Brain microvascular endothelial cell (primary cell): ENCODE results near the gene SMIM31.

Experiments
- DNase-seq: peaks from one replicate; pipeline ENCODE4 v3.0.0-alpha.2; 2020
- H3K27ac ChIP-seq: fragments of 250-450 bp; sonication (Bioruptor Pico); 2 replicates; pipeline ENCODE4 v1.5.1; 2020; ENCODE audit warnings: mild to moderate bottlenecking, moderate library complexity
- H3K27me3 ChIP-seq: fragments of 250-450 bp; sonication (Bioruptor Pico); replicated peaks from 2 replicates; pipeline ENCODE4 v1.5.1; 2020; ENCODE audit warnings: mild to moderate bottlenecking
- H3K36me3 ChIP-seq: fragments of 250-450 bp; sonication (Bioruptor Pico); replicated peaks from 2 replicates; pipeline ENCODE4 v1.5.1; 2020; ENCODE audit warnings: mild to moderate bottlenecking
- H3K4me3 ChIP-seq: 2 replicates; pipeline ENCODE4 v1.5.1; 2011; ENCODE audit warnings: low read depth, mild to moderate bottlenecking, control low read depth, low read length, moderate library complexity
- CTCF ChIP-seq: IDR thresholded peaks from 2 replicates; pipeline ENCODE4 v1.5.1; 2011; ENCODE audit warnings: low read depth, mild to moderate bottlenecking, moderate library complexity, low read length, control low read depth, inconsistent platforms; ENCODE audit errors: missing control alignments
- in situ Hi-C: cut with HindIII; loops from 2 replicates; pipeline ENCODE4 v1.10.0; 2017; ENCODE audit warnings: low sequenced_read_pairs, low pct_ligation_motif_present

SMIM31 gene

GRCh38 chr4:164821711-164822110 is 67.8 kb downstream of the SMIM31 start:
- Histone ChIP-seq H3K27me3 (no peaks in the 10 kb centered on the region), H3K36me3 (no peaks in the 10 kb centered on the region), H3K27ac (no peak overlapping the region), H3K4me3 (no peak overlapping the region)
- DNase-seq, result no peak
- in situ Hi-C loops, result no loop called here
- no peak for TF ChIP-seq CTCF

DNA sequence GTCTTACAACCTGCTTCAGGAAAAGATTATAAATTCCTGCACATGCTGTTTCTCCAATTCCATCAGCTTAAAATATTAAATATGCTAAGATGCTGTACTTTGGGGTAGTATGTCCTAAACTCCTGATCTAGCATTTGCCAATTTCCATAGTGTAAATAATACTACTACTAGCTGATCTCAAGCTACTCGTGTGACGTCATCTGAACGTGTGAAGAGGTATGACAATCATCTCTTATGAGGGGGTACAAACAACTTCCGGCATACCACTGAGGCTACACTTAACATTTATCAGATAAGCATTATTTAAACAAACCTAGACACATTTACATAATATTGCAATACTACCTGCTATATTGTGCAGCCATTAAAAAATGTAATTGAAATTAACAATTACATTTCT is 70.7 kb downstream of the SMIM31 start:
- Histone ChIP-seq H3K36me3 (no peaks in the 10 kb centered on the region), H3K27ac (no peak overlapping the region), H3K4me3 (no peak overlapping the region), H3K27me3 (no peaks in the 10 kb centered on the region)
- in situ Hi-C loops, result no loop called here
- no peak for DNase-seq
- TF ChIP-seq CTCF, result no peak

GRCh38 chr4:164828955-164829354 is 75.0 kb downstream of the SMIM31 start:
- Histone ChIP-seq H3K36me3 (no peaks in the 10 kb centered on the region), H3K4me3 (no peak overlapping the region), H3K27me3 (no peaks in the 10 kb centered on the region), H3K27ac (no peak overlapping the region)
- no peak for DNase-seq
- in situ Hi-C loops, result no loop called here
- no peak for TF ChIP-seq CTCF

DNA sequence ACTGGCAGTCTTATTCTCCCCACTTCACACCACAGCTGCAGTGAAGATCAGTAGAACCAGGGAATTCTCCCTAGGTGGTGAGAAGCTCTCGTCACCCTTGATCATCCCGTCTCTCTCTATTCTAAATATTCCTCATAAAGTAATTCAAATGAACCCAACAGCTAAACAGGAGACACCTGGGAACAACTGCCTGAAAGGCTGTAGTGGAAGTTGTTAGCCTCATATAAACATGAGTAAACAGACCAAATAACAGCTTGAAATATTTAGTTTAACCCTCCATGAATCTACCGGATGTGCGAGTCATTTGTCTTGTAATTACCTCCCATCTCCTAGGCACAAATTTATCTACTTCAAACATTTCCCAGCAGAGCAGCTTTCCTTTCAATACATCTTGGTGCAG is 92.6 kb downstream of the SMIM31 start:
- DNase-seq, result no peak

GRCh38 chr4:164847016-164847415 is 93.1 kb downstream of the SMIM31 start:
- no peak overlapping the region for H3K4me3 ChIP-seq
- no peaks in the 10 kb centered on the region for H3K36me3 ChIP-seq
- no peak overlapping the region for H3K27ac ChIP-seq
- in situ Hi-C loops, result no loop called here
- no peak for TF ChIP-seq CTCF
- no peak for DNase-seq
- no peaks in the 10 kb centered on the region for H3K27me3 ChIP-seq

More for the DNA sequence above, 92.6 kb downstream of the SMIM31 start:
- no peak overlapping the region for H3K4me3 ChIP-seq
- no peak overlapping the region for H3K27ac ChIP-seq
- H3K36me3 ChIP-seq, result no peaks in the 10 kb centered on the region
- no peaks in the 10 kb centered on the region for H3K27me3 ChIP-seq
- TF ChIP-seq CTCF, result no peak
- in situ Hi-C loops, result no loop called here

DNA sequence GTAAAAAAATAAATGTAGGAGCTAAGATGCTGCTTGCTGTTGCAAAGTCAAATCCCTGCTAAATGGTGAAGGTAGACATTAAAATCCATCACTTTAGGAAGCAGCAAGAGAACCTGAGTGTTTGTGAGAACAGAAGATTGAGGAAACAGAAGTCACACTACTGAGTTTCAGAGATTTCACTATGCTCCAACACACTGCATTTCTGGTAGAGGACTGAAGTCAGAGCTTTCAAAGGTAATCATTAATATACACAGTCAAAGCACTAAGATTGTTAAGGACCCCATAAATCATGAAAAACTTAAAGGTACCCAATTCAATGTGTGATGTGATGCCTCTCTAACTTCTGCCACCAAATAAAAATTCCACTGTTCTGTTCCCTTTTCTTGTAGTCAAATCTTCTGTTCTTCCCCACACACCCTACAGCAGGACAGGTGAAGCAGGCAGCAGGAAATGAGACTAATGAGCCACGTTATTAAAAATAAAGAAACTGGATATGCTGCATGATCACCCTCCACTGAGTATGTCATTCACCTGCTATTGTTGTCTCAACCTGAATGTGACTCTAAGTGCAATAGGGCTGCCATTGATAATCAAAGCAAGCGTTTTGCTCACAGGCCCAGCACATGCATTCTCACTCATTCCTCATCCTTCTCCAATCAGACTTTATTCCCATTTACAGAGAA is 94.2 kb downstream of the SMIM31 start:
- no peak for TF ChIP-seq CTCF
- no peak overlapping the region for H3K4me3 ChIP-seq
- H3K27me3 ChIP-seq, result no peaks in the 10 kb centered on the region
- H3K36me3 ChIP-seq, result no peaks in the 10 kb centered on the region
- no peak overlapping the region for H3K27ac ChIP-seq
- in situ Hi-C loops, result no loop called here
- DNase-seq, result no peak
